ENCODE results near the gene SPHK2. TPM values are rescaled to one million over a fixed set of nuclear protein-coding genes. Genes with fewer than 3 reads are reported as not detected.

Gene SPHK2
- polyA plus RNA-seq, 1 of the 3 experiments (the other 2 are of a cell fraction), result 14.8 TPM

- 85% methylated on average over 30 of the region's 33 CpGs for WGBS (ENCODE audit: low lambda C conversion rate)
- H3K36me3 ChIP-seq (replicated peaks in 1 of 2; ENCODE audit: control insufficient read depth in 1 of 2, insufficient read depth in 2 of 2, low read length in 1 of 2), result no peaks in the 10 kb centered on the region
- POLR2A ChIA-PET, result no interaction called here
- no peaks in the 10 kb centered on the region for H3K27me3 ChIP-seq (ENCODE audit: insufficient read depth)
- H3F3A ChIP-seq (replicated peaks; ENCODE audit: insufficient read depth), result peaks cover 23% of the 10 kb centered on the region
- H2AFZ ChIP-seq (ENCODE audit: low read depth), result no peak overlapping the region
- H3K9me3 ChIP-seq, result no peaks in the 10 kb centered on the region
- no peaks in the 10 kb centered on the region for H3K9me2 ChIP-seq
- no peak overlapping the region for H3K4me3 ChIP-seq (ENCODE audit: low read depth in 2 of 2, low read length in 1 of 2)
- no peaks in the 10 kb centered on the region for H4K20me1 ChIP-seq (ENCODE audit: insufficient read depth)
- no peak overlapping the region for H3K4me2 ChIP-seq
- no peaks in the 10 kb centered on the region for H3K79me2 ChIP-seq (ENCODE audit: insufficient read depth)
- H3K4me1 ChIP-seq (ENCODE audit: control insufficient read depth in 1 of 2, insufficient read depth in 2 of 2, low read depth in 1 of 2, low read length in 1 of 2), result peaks cover 16 to 28% of the 10 kb centered on the region in 2 experiments
- H3K9ac ChIP-seq, result no peak overlapping the region
- CTCF ChIA-PET, result no interaction called here
- H3K27ac ChIP-seq (ENCODE audit: low read depth in 2 of 2, low read length in 1 of 2), result no peak overlapping the region
- TF ChIP-seq RXRA (IDR thresholded peaks at IDR 0.05; ENCODE audit: borderline replicate concordance, low read depth) (no peak), EZH2phosphoT487 (IDR thresholded peaks at IDR 0.05; ENCODE audit: borderline replicate concordance, low read depth) (no peak), MEF2A (IDR thresholded peaks at IDR 0.05; ENCODE audit: borderline replicate concordance, low read depth) (no peak), RFX5 (IDR thresholded peaks at IDR 0.05; ENCODE audit: low read length) (no peak), PBX3 (IDR thresholded peaks at IDR 0.05) (no peak), ELF1 (IDR thresholded peaks at IDR 0.05) (no peak), RAD21 (IDR thresholded peaks at IDR 0.05; ENCODE audit: low read length) (no peak), MXI1 (IDR thresholded peaks at IDR 0.05; ENCODE audit: low read depth, low read length) (no peak), USF1 (IDR thresholded peaks at IDR 0.05; ENCODE audit: borderline replicate concordance, low read depth) (no peak), GATA2 (CRISPR knock-in tag; IDR thresholded peaks at IDR 0.05) (no peak), FOXM1 (IDR thresholded peaks at IDR 0.05; ENCODE audit: low read depth) (no peak), FOXJ3 (CRISPR knock-in tag; IDR thresholded peaks at IDR 0.05) (no peak), CHD2 (IDR thresholded peaks at IDR 0.05; ENCODE audit: low read length, partially characterized antibody) (no peak)
- no peak for DNase-seq
These were observed 20.4 kb downstream of the SPHK2 start for GRCh38 chr19:48639483-48640375.

GRCh38 chr19:48641850-48642249 lies 22.5 kb downstream of the SPHK2 start:
- Histone ChIP-seq H3K79me2 (ENCODE audit: insufficient read depth) (no peaks in the 10 kb centered on the region), H3K9me2 (no peaks in the 10 kb centered on the region), H3K4me2 (no peak overlapping the region), H3K4me3 (ENCODE audit: low read depth in 2 of 2, low read length in 1 of 2) (no peak overlapping the region), H3K27ac (ENCODE audit: low read depth in 2 of 2, low read length in 1 of 2) (no peak overlapping the region), H3K36me3 (replicated peaks in 1 of 2; ENCODE audit: control insufficient read depth in 1 of 2, insufficient read depth in 2 of 2, low read length in 1 of 2) (no peaks in the 10 kb centered on the region), H3K27me3 (ENCODE audit: insufficient read depth) (no peaks in the 10 kb centered on the region), H3K4me1 (ENCODE audit: control insufficient read depth in 1 of 2, insufficient read depth in 2 of 2, low read depth in 1 of 2, low read length in 1 of 2) (peaks cover 10 to 13% of the 10 kb centered on the region in 2 experiments; a peak in 2 of 4 replicates), H4K20me1 (ENCODE audit: insufficient read depth) (no peaks in the 10 kb centered on the region), H3K9ac (no peak overlapping the region), H3K9me3 (no peaks in the 10 kb centered on the region), H2AFZ (ENCODE audit: low read depth) (no peak overlapping the region), H3F3A (replicated peaks; ENCODE audit: insufficient read depth) (peaks cover 13% of the 10 kb centered on the region)
- TF ChIP-seq RXRA (IDR thresholded peaks at IDR 0.05; ENCODE audit: borderline replicate concordance, low read depth) (no peak), TAF1 (IDR thresholded peaks at IDR 0.05; ENCODE audit: borderline replicate concordance, low read depth, low read length) (no peak), EP300 (IDR thresholded peaks at IDR 0.05; ENCODE audit: borderline replicate concordance in 1 of 2, low read depth in 1 of 2, low read length in 1 of 2) (no peak), GATA2 (CRISPR knock-in tag; IDR thresholded peaks at IDR 0.05) (no peak), GABPA (IDR thresholded peaks at IDR 0.05; ENCODE audit: low read depth) (no peak), POLR2AphosphoS5 (IDR thresholded peaks at IDR 0.05; ENCODE audit: low read depth, low read length) (no peak)
- 89% methylated on average over 2 of the region's 2 CpGs for WGBS (ENCODE audit: low lambda C conversion rate)
- ChIA-PET POLR2A (no interaction called here), CTCF (interaction anchor here (0.8 to 1.9 kb wide), 3 partner anchors 74 to 201 kb away, joined by 4 to 5 read pairs (median 4); no protein-coding TSS in a partner anchor)
- no peak for DNase-seq

All from SK-N-SH (cell line).